A549 treated with Mapracorat at 1 μM for 4 hours (cell line): Measurements from ENCODE around the gene ZNF436. TPM values are rescaled to one million over a fixed set of nuclear protein-coding genes. Genes with fewer than 3 reads are reported as not detected.

ENCODE experiments used
- total RNA-seq: library from RNA; stranded (reverse); fragments of 200-300 nt; extraction: Qiagen RNA extraction; gene quantifications from 5 replicates; pipeline ENCODE4 v1.2.3, GENCODE V29; 2022

The ZNF436 gene
- 4.5 to 5.6 TPM (median 5.1 TPM) in 5 replicates for total RNA-seq

GRCh38 chr1:23369335-23370013 is at the start of gene ZNF436:
Gene ZNF436, minus strand, starts transcription at chr1:23369836. Its CDS starts 1,831 bp downstream, at chr1:23368005.

GRCh38 chr1:23344111-23344986 is 25.3 kb downstream of the ZNF436 start, which contains the start of gene HNRNPR:
Gene HNRNPR, minus strand, starts transcription at chr1:23344284. Its CDS starts 3,276 bp downstream, at chr1:23341008.

Other genes starting within 250 kb of the ZNF436 start
- gene LUZP1, start 201.0 kb downstream of the ZNF436 start, total RNA-seq = 18.2 to 24.2 TPM (median 20.9 TPM) in 5 replicates
- 14.1 to 16.1 TPM (median 14.4 TPM) in 5 replicates for gene HTR1D, start 152.3 kb downstream of the ZNF436 start, total RNA-seq
- 151 to 191 TPM (median 166 TPM) in 5 replicates for gene HNRNPR, start 25.6 kb downstream of the ZNF436 start, total RNA-seq
- gene TCEA3, start 54.9 kb upstream of the ZNF436 start, total RNA-seq = 0.46 to 0.64 TPM (median 0.48 TPM) in 5 replicates
- gene ASAP3, start 114.3 kb upstream of the ZNF436 start, total RNA-seq = 5.2 to 7.2 TPM (median 6.2 TPM) in 5 replicates
- gene E2F2, start 161.4 kb upstream of the ZNF436 start, total RNA-seq = 2.2 to 3.2 TPM (median 2.7 TPM) in 5 replicates
- 304 to 431 TPM (median 389 TPM) in 5 replicates for gene ID3, start 189.7 kb upstream of the ZNF436 start, total RNA-seq